HepG2 (cell line): Measurements from ENCODE around the gene U2AF2. TPM values are rescaled to one million over a fixed set of nuclear protein-coding genes. Genes with fewer than 3 reads are reported as not detected.

ENCODE experiments used
- ATAC-seq: fragments of 200-7000 bp; cut with Tn5 transposase; 3 replicates; pipeline ENCODE4 v1.9.1; 2020; ENCODE audit warnings: mild to moderate bottlenecking, moderate library complexity
- BruUV-seq: library from RNA; stranded (reverse); fragments of 400-500 nt; replicated peaks from 2 replicates; lab custom pipeline; 2021; lab: Mats Ljungman, UMichigan
- CTCF ChIA-PET: fragments of 300-600 bp; formaldehyde crosslinking; extraction: SDS; loops from one replicate; lab custom pipeline; 2021; ENCODE audit warnings: low total read pairs, inconsistent platforms, low intra/inter-chr PET ratio; lab: Yijun Ruan, JAX
- POLR2A ChIA-PET: fragments of 350-600 bp; sonication (Branson Sonifier 250); formaldehyde crosslinking; loops from one replicate; lab custom pipeline; 2020; ENCODE audit warnings: antibody characterized with exemption, inconsistent platforms; lab: Yijun Ruan, JAX
- DNase-seq: peaks from one replicate; pipeline ENCODE4 v3.0.0-alpha.2; 2015; ENCODE audit warnings: low spot score
- FAIRE-seq: peaks from 3 replicates; lab custom pipeline; 2011; peaks lifted over from hg19 to GRCh38; lab: Jason Lieb, UNC
- H2AFZ ChIP-seq: one replicate; pipeline ENCODE4 v1.6.1; 2011; ENCODE audit warnings: low read length, inconsistent platforms
- H3K27ac ChIP-seq: fragments of 300-600 bp; 3 replicates; pipeline ENCODE4 v1.8.0; 2011; ENCODE audit warnings: mixed run types, mild to moderate bottlenecking, mixed read lengths, low read length, inconsistent platforms; ENCODE audit not compliant: insufficient read depth; ENCODE audit errors: extremely low read length
- H3K27me3 ChIP-seq, 2 experiments: fragments of 200-600 bp in 1 of 2; 2 replicates in 1 of 2; 3 replicates in 1 of 2; pipeline versions ENCODE4 v1.6.0 to v1.8.0; 2011; ENCODE audit warnings: low read length in 2 of 2, mild to moderate bottlenecking in 2 of 2, moderate library complexity in 2 of 2, inconsistent platforms in 1 of 2; ENCODE audit not compliant: insufficient read depth in 2 of 2, control insufficient read depth in 1 of 2
- H3K36me3 ChIP-seq, 2 experiments: fragments of 200-600 bp in 1 of 2; replicated peaks in 1 of 2; 2 replicates in 1 of 2; 3 replicates in 1 of 2; pipeline versions ENCODE4 v1.5.1 to v1.8.0; 2011; ENCODE audit warnings: low read length in 2 of 2, inconsistent platforms in 1 of 2; ENCODE audit not compliant: insufficient read depth in 2 of 2, control insufficient read depth in 1 of 2
- H3K4me1 ChIP-seq: 2 replicates; pipeline ENCODE4 v1.5.1; 2012; ENCODE audit warnings: low read length, inconsistent platforms; ENCODE audit not compliant: insufficient read depth
- H3K4me2 ChIP-seq: 2 replicates; pipeline ENCODE4 v1.6.0; 2011; ENCODE audit warnings: low read depth, low read length, inconsistent platforms
- H3K4me3 ChIP-seq, 3 experiments: fragments of 200-600 bp in 1 of 3; sonication (generic), shearing (Covaris generic) in 1 of 3; replicated peaks in 1 of 3; 2 replicates each; pipeline ENCODE4 v1.5.1; 2011 to 2016; ENCODE audit warnings: low read length in 3 of 3, inconsistent platforms in 2 of 3, low read depth in 2 of 3, mild to moderate bottlenecking in 2 of 3, control low read depth in 1 of 3, mixed read lengths in 1 of 3; ENCODE audit not compliant: insufficient read depth in 1 of 3
- H3K79me2 ChIP-seq: one replicate; pipeline ENCODE4 v1.6.1; 2011; ENCODE audit warnings: low read length, inconsistent platforms; ENCODE audit not compliant: insufficient read depth
- H3K9ac ChIP-seq: 2 replicates; pipeline ENCODE4 v1.6.0; 2011; ENCODE audit warnings: mild to moderate bottlenecking, low read depth, low read length, inconsistent platforms; ENCODE audit not compliant: insufficient read depth
- H3K9me3 ChIP-seq: 2 replicates; pipeline ENCODE4 v1.5.1; 2012; ENCODE audit warnings: mild to moderate bottlenecking, low read length
- H4K20me1 ChIP-seq: 2 replicates; pipeline ENCODE4 v1.6.0; 2011; ENCODE audit warnings: inconsistent platforms, mild to moderate bottlenecking, low read length, moderate library complexity; ENCODE audit not compliant: insufficient read depth
- HNRNPH1 ChIP-seq: fragments of 200-400 bp; formaldehyde crosslinking; optimal IDR thresholded peaks from 2 replicates; pipeline ENCODE3; 2017; ENCODE audit warnings: mild to moderate bottlenecking, low read depth, low read length
- JDP2 ChIP-seq: sonication (generic); formaldehyde crosslinking; IDR thresholded peaks from 2 replicates; pipeline ENCODE4 v1.8.1; 2022; ENCODE audit warnings: missing genetic modification reagents, borderline replicate concordance
- MXD4 ChIP-seq: IDR thresholded peaks from 2 replicates; pipeline ENCODE4 v1.6.1; 2016; ENCODE audit warnings: mild to moderate bottlenecking, missing biosample characterization, missing genetic modification reagents
- NR2F1 ChIP-seq, 2 experiments: fragments of 450-650 bp in 1 of 2; formaldehyde crosslinking in 1 of 2; IDR thresholded peaks; 2 replicates each; pipeline versions ENCODE4 v1.5.0 to v1.6.1; 2016 to 2020; ENCODE audit warnings: mild to moderate bottlenecking in 1 of 2, missing compliant biosample characterization in 1 of 2, missing genetic modification reagents in 1 of 2, moderate library complexity in 1 of 2
- SMAD3 ChIP-seq: sonication (generic); formaldehyde crosslinking; IDR thresholded peaks from 2 replicates; pipeline ENCODE4 v1.4.0; 2020; ENCODE audit warnings: missing genetic modification reagents
- TCF7L2 ChIP-seq: IDR thresholded peaks from 2 replicates; pipeline ENCODE4 v1.6.1; 2011; ENCODE audit warnings: mild to moderate bottlenecking, low read depth, low read length, moderate library complexity
- ZFYVE20 ChIP-seq: sonication (generic); formaldehyde crosslinking; IDR thresholded peaks from 2 replicates; pipeline ENCODE4 v1.8.0; 2023; ENCODE audit warnings: low read depth, mild to moderate bottlenecking, moderate library complexity, missing genetic modification reagents, borderline replicate concordance
- ZNF10 ChIP-seq: sonication (generic); formaldehyde crosslinking; IDR thresholded peaks from 2 replicates; pipeline ENCODE4 v1.4.0; 2020; ENCODE audit warnings: mild to moderate bottlenecking, low read depth, missing genetic modification reagents, borderline replicate concordance
- ZNF431 ChIP-seq: sonication (generic); formaldehyde crosslinking; IDR thresholded peaks from 2 replicates; pipeline ENCODE4 v1.9.0; 2022; ENCODE audit warnings: missing genetic modification reagents, low read depth, mild to moderate bottlenecking, borderline replicate concordance
- ZNF597 ChIP-seq: sonication (generic); formaldehyde crosslinking; IDR thresholded peaks from 2 replicates; pipeline ENCODE4 v1.5.0; 2020; ENCODE audit warnings: missing genetic modification reagents
- ZNF674 ChIP-seq: sonication (generic); formaldehyde crosslinking; IDR thresholded peaks from 2 replicates; pipeline ENCODE4 v1.5.0; 2020; ENCODE audit warnings: low read depth, mild to moderate bottlenecking, missing genetic modification reagents
- ZUFSP ChIP-seq: sonication (generic); formaldehyde crosslinking; IDR thresholded peaks from 2 replicates; pipeline ENCODE4 v1.9.0; 2021; ENCODE audit warnings: missing genetic modification reagents, mild to moderate bottlenecking, borderline replicate concordance
- WGBS: methylation state at CpG from one replicate; pipeline ENCODE4 v1.1.6; 2017; ENCODE audit warnings: low lambda C conversion rate; 5-methylcytosine and 5-hydroxymethylcytosine counted together
- in situ Hi-C: cut with HindIII; loops from 2 replicates; pipeline ENCODE4 v1.10.0; 2017; ENCODE audit warnings: low pct_unique_long_range_greater_than_20kb; ENCODE audit not compliant: extremely low pct_ligation_motif_present
- intact Hi-C: fragments of 100-400 bp; cut with micrococcal nuclease; formaldehyde crosslinking; loops from one replicate; pipeline ENCODE4 v1.10.0; 2022; ENCODE audit not compliant: unreplicated experiment
- polyA plus RNA-seq, 8 experiments: library from polyadenylated mRNA; depleted of rRNA in 3 of 8; stranded (reverse) in 7 of 8; unstranded in 1 of 8; fragments of >200 nt; fragmentation: Illumina TruSeq in 4 of 8; extraction: Trizol in 4 of 8; gene quantifications; 2 replicates each; pipeline versions ENCODE4 v1.2.1 to v1.2.3, GENCODE V29; 2011 to 2016; ENCODE audit warnings: low read depth in 4 of 8, missing spikeins in 1 of 8, mixed read lengths in 1 of 8; ENCODE audit not compliant: insufficient read depth in 1 of 8
- total RNA-seq, 5 experiments: library from RNA; depleted of rRNA; stranded (reverse); fragments of >200 nt; fragmentation: Illumina TruSeq; extraction: Trizol; gene quantifications; 2 replicates each; pipeline ENCODE4 v1.2.3, GENCODE V29; 2016; ENCODE audit warnings: low read depth in 1 of 5
- TF ChIP-seq, protein P1 (sequence below): IDR thresholded peaks from 2 replicates; pipeline ENCODE4 v1.6.1; 2016; ENCODE audit warnings: low read depth, missing genetic modification reagents, missing compliant biosample characterization
- TF ChIP-seq, protein P2 (sequence below): sonication (generic); formaldehyde crosslinking; conservative IDR thresholded peaks from 2 replicates; pipeline ENCODE4 v1.8.0; 2022; ENCODE audit warnings: missing genetic modification reagents

The U2AF2 gene
- total and polyA plus RNA-seq, 2 of the 13 experiments (the other 11 are each of a cell fraction or from before 2014, with no cell fraction given): 84.3 to 124 TPM

GRCh38 chr19:55692681-55693081 is 37.8 kb downstream of the U2AF2 start:
- CTCF ChIA-PET: no interaction called here
- no peak for FAIRE-seq
- no peak for TF ChIP-seq ZNF10 (CRISPR knock-in tag)
- TF ChIP-seq, protein P1, sequence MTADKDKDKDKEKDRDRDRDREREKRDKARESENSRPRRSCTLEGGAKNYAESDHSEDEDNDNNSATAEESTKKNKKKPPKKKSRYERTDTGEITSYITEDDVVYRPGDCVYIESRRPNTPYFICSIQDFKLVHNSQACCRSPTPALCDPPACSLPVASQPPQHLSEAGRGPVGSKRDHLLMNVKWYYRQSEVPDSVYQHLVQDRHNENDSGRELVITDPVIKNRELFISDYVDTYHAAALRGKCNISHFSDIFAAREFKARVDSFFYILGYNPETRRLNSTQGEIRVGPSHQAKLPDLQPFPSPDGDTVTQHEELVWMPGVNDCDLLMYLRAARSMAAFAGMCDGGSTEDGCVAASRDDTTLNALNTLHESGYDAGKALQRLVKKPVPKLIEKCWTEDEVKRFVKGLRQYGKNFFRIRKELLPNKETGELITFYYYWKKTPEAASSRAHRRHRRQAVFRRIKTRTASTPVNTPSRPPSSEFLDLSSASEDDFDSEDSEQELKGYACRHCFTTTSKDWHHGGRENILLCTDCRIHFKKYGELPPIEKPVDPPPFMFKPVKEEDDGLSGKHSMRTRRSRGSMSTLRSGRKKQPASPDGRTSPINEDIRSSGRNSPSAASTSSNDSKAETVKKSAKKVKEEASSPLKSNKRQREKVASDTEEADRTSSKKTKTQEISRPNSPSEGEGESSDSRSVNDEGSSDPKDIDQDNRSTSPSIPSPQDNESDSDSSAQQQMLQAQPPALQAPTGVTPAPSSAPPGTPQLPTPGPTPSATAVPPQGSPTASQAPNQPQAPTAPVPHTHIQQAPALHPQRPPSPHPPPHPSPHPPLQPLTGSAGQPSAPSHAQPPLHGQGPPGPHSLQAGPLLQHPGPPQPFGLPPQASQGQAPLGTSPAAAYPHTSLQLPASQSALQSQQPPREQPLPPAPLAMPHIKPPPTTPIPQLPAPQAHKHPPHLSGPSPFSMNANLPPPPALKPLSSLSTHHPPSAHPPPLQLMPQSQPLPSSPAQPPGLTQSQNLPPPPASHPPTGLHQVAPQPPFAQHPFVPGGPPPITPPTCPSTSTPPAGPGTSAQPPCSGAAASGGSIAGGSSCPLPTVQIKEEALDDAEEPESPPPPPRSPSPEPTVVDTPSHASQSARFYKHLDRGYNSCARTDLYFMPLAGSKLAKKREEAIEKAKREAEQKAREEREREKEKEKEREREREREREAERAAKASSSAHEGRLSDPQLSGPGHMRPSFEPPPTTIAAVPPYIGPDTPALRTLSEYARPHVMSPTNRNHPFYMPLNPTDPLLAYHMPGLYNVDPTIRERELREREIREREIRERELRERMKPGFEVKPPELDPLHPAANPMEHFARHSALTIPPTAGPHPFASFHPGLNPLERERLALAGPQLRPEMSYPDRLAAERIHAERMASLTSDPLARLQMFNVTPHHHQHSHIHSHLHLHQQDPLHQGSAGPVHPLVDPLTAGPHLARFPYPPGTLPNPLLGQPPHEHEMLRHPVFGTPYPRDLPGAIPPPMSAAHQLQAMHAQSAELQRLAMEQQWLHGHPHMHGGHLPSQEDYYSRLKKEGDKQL (CRISPR knock-in tag): no peak
- TF ChIP-seq, protein P2, sequence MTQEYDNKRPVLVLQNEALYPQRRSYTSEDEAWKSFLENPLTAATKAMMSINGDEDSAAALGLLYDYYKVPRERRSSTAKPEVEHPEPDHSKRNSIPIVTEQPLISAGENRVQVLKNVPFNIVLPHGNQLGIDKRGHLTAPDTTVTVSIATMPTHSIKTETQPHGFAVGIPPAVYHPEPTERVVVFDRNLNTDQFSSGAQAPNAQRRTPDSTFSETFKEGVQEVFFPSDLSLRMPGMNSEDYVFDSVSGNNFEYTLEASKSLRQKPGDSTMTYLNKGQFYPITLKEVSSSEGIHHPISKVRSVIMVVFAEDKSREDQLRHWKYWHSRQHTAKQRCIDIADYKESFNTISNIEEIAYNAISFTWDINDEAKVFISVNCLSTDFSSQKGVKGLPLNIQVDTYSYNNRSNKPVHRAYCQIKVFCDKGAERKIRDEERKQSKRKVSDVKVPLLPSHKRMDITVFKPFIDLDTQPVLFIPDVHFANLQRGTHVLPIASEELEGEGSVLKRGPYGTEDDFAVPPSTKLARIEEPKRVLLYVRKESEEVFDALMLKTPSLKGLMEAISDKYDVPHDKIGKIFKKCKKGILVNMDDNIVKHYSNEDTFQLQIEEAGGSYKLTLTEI (CRISPR knock-in tag): no peak
- no peak for TF ChIP-seq ZNF431 (CRISPR knock-in tag)
- TF ChIP-seq NR2F1 (CRISPR knock-in tag; IDR thresholded peaks at IDR 0.05): no peak
- TF ChIP-seq ZNF597 (CRISPR knock-in tag): no peak
- no peak for TF ChIP-seq HNRNPH1
- TF ChIP-seq TCF7L2: no peak
- no peak for TF ChIP-seq ZNF674 (CRISPR knock-in tag)
- TF ChIP-seq ZUFSP (CRISPR knock-in tag): no peak
- no peak for TF ChIP-seq ZFYVE20 (CRISPR knock-in tag)
- no peak for TF ChIP-seq MXD4 (CRISPR knock-in tag)
- no peak for TF ChIP-seq JDP2 (CRISPR knock-in tag)
- no peak for TF ChIP-seq SMAD3

More at GRCh38 chr19:55692681-55693081, 37.8 kb downstream of the U2AF2 start:
- Histone ChIP-seq H3K9me3 (no peaks in the 10 kb centered on the region), H4K20me1 (no peaks in the 10 kb centered on the region), H3K27ac (no peak overlapping the region), H3K27me3 (no peaks in the 10 kb centered on the region), H3K36me3 (peaks cover 26 to 49% of the 10 kb centered on the region in 2 experiments; a peak in 4 of 5 replicates), H3K79me2 (no peaks in the 10 kb centered on the region), H3K4me1 (0 out of 2 replicates have a peak, but pooled peaks cover 5% of the 10 kb centered on the region), H3K9ac (no peak overlapping the region), H2AFZ (no peak overlapping the region), H3K4me3 (no peak overlapping the region), H3K4me2 (no peak overlapping the region)
- ATAC-seq (no peak), DNase-seq (no peak)
- POLR2A ChIA-PET: no interaction called here
- 94% methylated on average over 15 of the region's 19 CpGs for WGBS
- intact Hi-C loops: no loop called here
- no TSS peak for BruUV-seq
- in situ Hi-C loops: no loop called here
